K562 (cell line): Measurements from ENCODE around the gene TCEA3. TPM values are rescaled to one million over a fixed set of nuclear protein-coding genes. Genes with fewer than 3 reads are reported as not detected.

Source experiments
- ATAC-seq: fragments of 200-7000 bp; cut with Tn5 transposase; 3 replicates; pipeline ENCODE4 v1.9.1; 2020; ENCODE audit warnings: moderate library complexity
- BruUV-seq: library from RNA; stranded (reverse); fragments of 400-500 nt; replicated peaks from 2 replicates; lab custom pipeline; 2021; lab: Mats Ljungman, UMichigan
- CTCF ChIA-PET: fragments of 300-600 bp; formaldehyde crosslinking; extraction: SDS; loops from one replicate; lab custom pipeline; 2021; ENCODE audit warnings: low intra/inter-chr PET ratio; lab: Yijun Ruan, JAX
- POLR2A ChIA-PET: fragments of 300-600, 350-650 bp; sonication (Branson Sonifier 250); formaldehyde crosslinking; extraction: SDS; loops from one replicate; lab custom pipeline; 2021; ENCODE audit warnings: antibody characterized with exemption, inconsistent platforms; lab: Yijun Ruan, JAX
- DNase-seq, 4 experiments: peaks; one replicate each; pipeline versions ENCODE4 v3.0.0 to v3.0.0-alpha.2; 2011 to 2018; ENCODE audit warnings: low spot score in 3 of 4, mixed read lengths in 3 of 4; ENCODE audit errors: extremely low read depth in 1 of 4
- FAIRE-seq: peaks from 2 replicates; lab custom pipeline; 2011; peaks lifted over from hg19 to GRCh38; lab: Jason Lieb, UNC
- H2AFZ ChIP-seq: 2 replicates; pipeline ENCODE4 v1.6.0; 2011; ENCODE audit warnings: low read depth, low read length, control low read depth, inconsistent platforms
- H3K27ac ChIP-seq: fragments of 200-600 bp; 3 replicates; pipeline ENCODE4 v1.8.0; 2011; ENCODE audit warnings: low read depth, mild to moderate bottlenecking, control low read depth, inconsistent platforms, low read length, moderate library complexity, mixed read lengths; ENCODE audit errors: extremely low read depth
- H3K27me3 ChIP-seq, 2 experiments: fragments of 300-600 bp in 1 of 2; 2 replicates in 1 of 2; 3 replicates in 1 of 2; pipeline versions ENCODE4 v1.6.0 to v1.8.0; 2011; ENCODE audit warnings: inconsistent platforms in 2 of 2, low read length in 2 of 2, mild to moderate bottlenecking in 1 of 2, mixed read lengths in 1 of 2, moderate library complexity in 1 of 2; ENCODE audit not compliant: control insufficient read depth in 2 of 2, insufficient read depth in 2 of 2
- H3K36me3 ChIP-seq: fragments of 300-600 bp; 3 replicates; pipeline ENCODE4 v1.8.0; 2011; ENCODE audit warnings: mild to moderate bottlenecking, low read length, inconsistent platforms; ENCODE audit not compliant: control insufficient read depth, insufficient read depth
- H3K4me1 ChIP-seq, 2 experiments: fragments of 200-600 bp in 1 of 2; replicated peaks in 1 of 2; 2 replicates in 1 of 2; 3 replicates in 1 of 2; pipeline versions ENCODE4 v1.5.1 to v1.8.0; 2011; ENCODE audit warnings: inconsistent platforms in 2 of 2, low read length in 2 of 2, mild to moderate bottlenecking in 1 of 2, mixed read lengths in 1 of 2, moderate library complexity in 1 of 2; ENCODE audit not compliant: control insufficient read depth in 2 of 2, insufficient read depth in 2 of 2
- H3K4me2 ChIP-seq: 2 replicates; pipeline ENCODE4 v1.6.1; 2011; ENCODE audit warnings: low read length, control low read depth, inconsistent platforms, mixed read lengths; ENCODE audit not compliant: insufficient read depth
- H3K4me3 ChIP-seq: fragments of 200-600 bp; sonication (generic), shearing (Covaris generic); 2 replicates; pipeline ENCODE4 v1.5.1; 2016; ENCODE audit warnings: control low read depth, inconsistent platforms
- H3K79me2 ChIP-seq: fragments of 200-600 bp; 3 replicates; pipeline ENCODE4 v1.8.0; 2011; ENCODE audit warnings: low read length, inconsistent platforms; ENCODE audit not compliant: control insufficient read depth, insufficient read depth
- H3K9ac ChIP-seq, 2 experiments: 2 replicates each; pipeline versions ENCODE4 v1.6.0 to v1.6.1; 2011; ENCODE audit warnings: low read depth in 2 of 2, low read length in 2 of 2, control low read depth in 1 of 2, inconsistent platforms in 1 of 2, mild to moderate bottlenecking in 1 of 2, mixed read lengths in 1 of 2; ENCODE audit not compliant: insufficient read depth in 1 of 2
- H3K9me1 ChIP-seq: one replicate; pipeline ENCODE4 v1.6.0; 2011; ENCODE audit warnings: inconsistent platforms, mild to moderate bottlenecking, low read length, moderate library complexity; ENCODE audit not compliant: control insufficient read depth, insufficient read depth
- H3K9me3 ChIP-seq: replicated peaks from 2 replicates; pipeline ENCODE4 v1.5.1; 2011; ENCODE audit warnings: low read depth, low read length, inconsistent platforms; ENCODE audit not compliant: control insufficient read depth, insufficient read depth
- H4K20me1 ChIP-seq: replicated peaks from 2 replicates; pipeline ENCODE4 v1.6.1; 2011; ENCODE audit warnings: low read length, inconsistent platforms, mixed read lengths; ENCODE audit not compliant: control insufficient read depth, insufficient read depth
- ARID1B ChIP-seq: fragments of 450-650 bp; IDR thresholded peaks from 2 replicates; pipeline ENCODE4 v1.6.1; 2016; ENCODE audit warnings: antibody characterized with exemption, mild to moderate bottlenecking, inconsistent platforms
- ELF1 ChIP-seq: fragments of 200-800 bp; sonication (Bioruptor generic); IDR thresholded peaks from 2 replicates; pipeline ENCODE4 v1.6.1; 2016; ENCODE audit warnings: missing genetic modification characterization, missing compliant biosample characterization
- ETV5 ChIP-seq: sonication (generic); formaldehyde crosslinking; IDR thresholded peaks from 2 replicates; pipeline ENCODE4 v1.4.0; 2020; ENCODE audit warnings: low read depth, mild to moderate bottlenecking, missing genetic modification reagents
- FIP1L1 ChIP-seq: fragments of 200-400 bp; formaldehyde crosslinking; IDR thresholded peaks from 2 replicates; pipeline ENCODE4 v1.6.1; 2018; ENCODE audit warnings: mild to moderate bottlenecking, low read depth, low read length; ENCODE audit not compliant: poor library complexity, severe bottlenecking
- KHSRP ChIP-seq: fragments of 450-650 bp; IDR thresholded peaks from 2 replicates; pipeline ENCODE4 v1.6.1; 2017
- MLX ChIP-seq, 2 experiments: fragments of 450-650 bp in 1 of 2; sonication (generic) in 1 of 2; formaldehyde crosslinking; conservative IDR thresholded peaks; 2 replicates each; pipeline versions ENCODE4 v1.4.0 to v1.8.1; 2020 to 2022; ENCODE audit warnings: mild to moderate bottlenecking in 1 of 2, missing genetic modification reagents in 1 of 2
- SETDB1 ChIP-seq: IDR thresholded peaks from one replicate; pipeline ENCODE4 v1.6.1; 2012; ENCODE audit warnings: low read length, control low read depth, inconsistent platforms
- STAT6 ChIP-seq: sonication (generic); formaldehyde crosslinking; IDR thresholded peaks from 2 replicates; pipeline ENCODE4 v1.8.1; 2023; ENCODE audit warnings: mild to moderate bottlenecking, missing genetic modification reagents
- TAF1 ChIP-seq: IDR thresholded peaks from 2 replicates; pipeline ENCODE4 v1.6.1; 2011; ENCODE audit warnings: mild to moderate bottlenecking, low read length, moderate library complexity; ENCODE audit not compliant: insufficient read depth, control insufficient read depth, severe bottlenecking; ENCODE audit errors: extremely low read depth
- TAF7 ChIP-seq: fragments of 450-650 bp; IDR thresholded peaks from 2 replicates; pipeline ENCODE4 v1.6.1; 2016; ENCODE audit warnings: missing genetic modification characterization, missing compliant biosample characterization
- ZC3H4 ChIP-seq: sonication (generic); formaldehyde crosslinking; IDR thresholded peaks from 2 replicates; pipeline ENCODE4 v1.9.0; 2021; ENCODE audit warnings: missing genetic modification reagents, borderline replicate concordance
- ZNF133 ChIP-seq: fragments of 250-450 bp; sonication (Bioruptor Pico); IDR thresholded peaks from 2 replicates; pipeline ENCODE4 v1.4.0; 2020; ENCODE audit warnings: mild to moderate bottlenecking
- WGBS: fragments of 100-300 bp; shearing (Covaris generic); methylation state at CpG from one replicate; pipeline ENCODE4 v1.1.6; 2016; ENCODE audit warnings: low coverage, mixed read lengths; ENCODE audit not compliant: insufficient coverage; ENCODE audit errors: missing lambda C conversion rate; 5-methylcytosine and 5-hydroxymethylcytosine counted together
- in situ Hi-C: fragments of 300-500 bp; cut with MboI; formaldehyde crosslinking; loops from 4 replicates; pipeline ENCODE4 v1.15.0; 2018; ENCODE audit warnings: inconsistent platforms, mixed read lengths
- intact Hi-C: fragments of 100-400 bp; cut with micrococcal nuclease; formaldehyde crosslinking; loops from 2 replicates; pipeline ENCODE4 v1.14.2; 2022
- polyA plus RNA-seq, 8 experiments: library from polyadenylated mRNA; depleted of rRNA in 4 of 8; stranded (reverse) in 5 of 8; unstranded in 3 of 8; fragments of >200 nt; fragmentation: Nextera tagmentation in 2 of 8; fragmentation: Illumina TruSeq in 1 of 8; extraction: Ambion mirVana in 2 of 8; extraction: Trizol in 1 of 8; gene quantifications; 2 replicates each; pipeline versions ENCODE4 v1.2.1 to v1.2.3, GENCODE V29; 2011 to 2014; ENCODE audit warnings: inconsistent platforms in 1 of 8, missing spikeins in 1 of 8
- total RNA-seq, 7 experiments: library from RNA; depleted of rRNA in 6 of 7; stranded (reverse); fragments of >200 nt in 6 of 7; fragmentation: Illumina TruSeq in 2 of 7; extraction: Trizol in 2 of 7; gene quantifications; 2 replicates each; pipeline versions ENCODE4 v1.2.1 to v1.2.3, GENCODE V29; 2011 to 2021; ENCODE audit warnings: low replicate concordance in 1 of 7
- TF ChIP-seq, protein P1 (sequence below): sonication (generic); formaldehyde crosslinking; IDR thresholded peaks from 2 replicates; pipeline ENCODE4 v1.8.0; 2022; ENCODE audit warnings: mild to moderate bottlenecking, missing genetic modification reagents, borderline replicate concordance

The TCEA3 gene
- total and polyA plus RNA-seq, 9 of the 15 experiments (the other 6 are each of a cell fraction or from before 2014, with no cell fraction given) = 0.03 to 0.55 (median 0.36) TPM

- H3K4me2 ChIP-seq = no peak overlapping the region
- H3K36me3 ChIP-seq = no peaks in the 10 kb centered on the region
- DNase-seq (no peak), FAIRE-seq (no peak), ATAC-seq (peak; percentile 31)
- H3K4me1 ChIP-seq = peaks cover 5 to 18% of the 10 kb centered on the region in 2 experiments; a peak in 4 of 5 replicates
- H3K79me2 ChIP-seq = no peaks in the 10 kb centered on the region
- no peaks in the 10 kb centered on the region for H3K27me3 ChIP-seq
- TF ChIP-seq TAF1 (no peak), ARID1B (no peak), ELF1 (tag) (no peak), ZNF133 (CRISPR knock-in tag) (no peak), MLX (CRISPR knock-in tag; conservative IDR thresholded peaks at IDR 0.05) (no peak), KHSRP (no peak), FIP1L1 (no peak), SETDB1 (no peak), TAF7 (no peak), STAT6 (no peak), ZC3H4 (CRISPR knock-in tag) (no peak), ETV5 (CRISPR knock-in tag) (no peak)
- TF ChIP-seq, protein P1, sequence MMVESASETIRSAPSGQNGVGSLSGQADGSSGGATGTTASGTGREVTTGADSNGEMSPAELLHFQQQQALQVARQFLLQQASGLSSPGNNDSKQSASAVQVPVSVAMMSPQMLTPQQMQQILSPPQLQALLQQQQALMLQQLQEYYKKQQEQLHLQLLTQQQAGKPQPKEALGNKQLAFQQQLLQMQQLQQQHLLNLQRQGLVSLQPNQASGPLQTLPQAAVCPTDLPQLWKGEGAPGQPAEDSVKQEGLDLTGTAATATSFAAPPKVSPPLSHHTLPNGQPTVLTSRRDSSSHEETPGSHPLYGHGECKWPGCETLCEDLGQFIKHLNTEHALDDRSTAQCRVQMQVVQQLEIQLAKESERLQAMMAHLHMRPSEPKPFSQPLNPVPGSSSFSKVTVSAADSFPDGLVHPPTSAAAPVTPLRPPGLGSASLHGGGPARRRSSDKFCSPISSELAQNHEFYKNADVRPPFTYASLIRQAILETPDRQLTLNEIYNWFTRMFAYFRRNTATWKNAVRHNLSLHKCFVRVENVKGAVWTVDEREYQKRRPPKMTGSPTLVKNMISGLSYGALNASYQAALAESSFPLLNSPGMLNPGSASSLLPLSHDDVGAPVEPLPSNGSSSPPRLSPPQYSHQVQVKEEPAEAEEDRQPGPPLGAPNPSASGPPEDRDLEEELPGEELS (CRISPR knock-in tag) = no peak
- no peak overlapping the region for H3K27ac ChIP-seq
- no TSS peak for BruUV-seq
- intact Hi-C loops (no loop called here), in situ Hi-C loops (no loop called here)
- no peaks in the 10 kb centered on the region for H3K9me1 ChIP-seq
- WGBS = 67% methylated on average over 11 of the region's 12 CpGs
- no peak overlapping the region for H2AFZ ChIP-seq
- CTCF ChIA-PET = no interaction called here
- POLR2A ChIA-PET = interaction anchor here (0.5 kb wide), 1 partner anchor 1495 kb away, joined by 3 read pairs; no protein-coding TSS in a partner anchor
- 0 out of 2 replicates have a peak, but pooled peaks cover 8% of the 10 kb centered on the region for H4K20me1 ChIP-seq
- H3K9me3 ChIP-seq = no peaks in the 10 kb centered on the region
- no peak overlapping the region for H3K4me3 ChIP-seq
- H3K9ac ChIP-seq = peak overlapping the region in 1 of 2 experiments; percentile 73; a peak in 2 of 4 replicates
Measured at GRCh38 chr1:23470282-23471070, 45.9 kb upstream of the TCEA3 start.
